ENCODE results near the gene RASSF5.

RASSF5 gene

DNA sequence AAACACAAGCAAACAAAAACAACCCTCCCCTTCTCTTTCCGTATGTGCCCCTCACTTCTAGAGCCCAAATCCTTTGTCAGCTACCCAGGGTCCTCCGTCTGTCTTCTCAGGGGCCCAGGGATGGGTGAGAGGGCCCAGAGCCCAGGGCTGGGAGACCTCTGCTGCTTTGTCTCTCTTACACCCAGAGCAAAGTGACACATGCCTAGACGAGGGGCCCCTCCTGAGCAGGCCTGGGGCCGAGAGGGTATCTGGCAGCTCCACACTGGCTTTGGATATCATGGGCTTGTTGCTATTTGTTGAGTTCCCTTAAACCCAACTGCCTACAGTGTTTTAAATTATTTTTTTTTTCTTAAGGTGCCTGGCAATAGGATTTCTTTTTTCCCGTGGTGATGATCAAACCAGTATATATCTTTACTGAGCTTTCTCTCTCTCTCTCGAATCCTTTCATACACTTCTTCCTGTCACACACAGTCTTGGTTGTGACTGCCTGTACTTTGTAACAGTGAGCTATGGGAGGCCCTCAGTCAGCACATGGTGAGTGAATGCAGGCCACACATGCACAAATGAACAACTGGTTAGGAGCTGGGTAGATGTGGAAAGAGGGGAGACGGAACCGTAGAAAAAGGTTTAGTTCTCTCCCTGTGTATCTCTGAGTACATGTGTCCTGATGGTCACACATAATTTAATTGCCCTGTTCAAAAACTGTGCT lies 14.5 kb downstream of the RASSF5 start:
- TF ChIP-seq, protein P1, sequence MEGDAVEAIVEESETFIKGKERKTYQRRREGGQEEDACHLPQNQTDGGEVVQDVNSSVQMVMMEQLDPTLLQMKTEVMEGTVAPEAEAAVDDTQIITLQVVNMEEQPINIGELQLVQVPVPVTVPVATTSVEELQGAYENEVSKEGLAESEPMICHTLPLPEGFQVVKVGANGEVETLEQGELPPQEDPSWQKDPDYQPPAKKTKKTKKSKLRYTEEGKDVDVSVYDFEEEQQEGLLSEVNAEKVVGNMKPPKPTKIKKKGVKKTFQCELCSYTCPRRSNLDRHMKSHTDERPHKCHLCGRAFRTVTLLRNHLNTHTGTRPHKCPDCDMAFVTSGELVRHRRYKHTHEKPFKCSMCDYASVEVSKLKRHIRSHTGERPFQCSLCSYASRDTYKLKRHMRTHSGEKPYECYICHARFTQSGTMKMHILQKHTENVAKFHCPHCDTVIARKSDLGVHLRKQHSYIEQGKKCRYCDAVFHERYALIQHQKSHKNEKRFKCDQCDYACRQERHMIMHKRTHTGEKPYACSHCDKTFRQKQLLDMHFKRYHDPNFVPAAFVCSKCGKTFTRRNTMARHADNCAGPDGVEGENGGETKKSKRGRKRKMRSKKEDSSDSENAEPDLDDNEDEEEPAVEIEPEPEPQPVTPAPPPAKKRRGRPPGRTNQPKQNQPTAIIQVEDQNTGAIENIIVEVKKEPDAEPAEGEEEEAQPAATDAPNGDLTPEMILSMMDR (IDR thresholded peaks at IDR 0.05; ENCODE audit: unreplicated experiment in 3 of 3): no peak
- Mint-ChIP-seq H3K27me3 (ENCODE audit: low read depth) (peaks cover 16% of the 10 kb centered on the region), H3K36me3 (ENCODE audit: low read depth) (no peaks in the 10 kb centered on the region), H3K4me3 (no peak overlapping the region), H3K27ac (peak overlapping the region; percentile 3 to 21 (median 7)), H3K4me1 (peaks cover 36% of the 10 kb centered on the region), H3K9me3 (no peaks in the 10 kb centered on the region)

DNA sequence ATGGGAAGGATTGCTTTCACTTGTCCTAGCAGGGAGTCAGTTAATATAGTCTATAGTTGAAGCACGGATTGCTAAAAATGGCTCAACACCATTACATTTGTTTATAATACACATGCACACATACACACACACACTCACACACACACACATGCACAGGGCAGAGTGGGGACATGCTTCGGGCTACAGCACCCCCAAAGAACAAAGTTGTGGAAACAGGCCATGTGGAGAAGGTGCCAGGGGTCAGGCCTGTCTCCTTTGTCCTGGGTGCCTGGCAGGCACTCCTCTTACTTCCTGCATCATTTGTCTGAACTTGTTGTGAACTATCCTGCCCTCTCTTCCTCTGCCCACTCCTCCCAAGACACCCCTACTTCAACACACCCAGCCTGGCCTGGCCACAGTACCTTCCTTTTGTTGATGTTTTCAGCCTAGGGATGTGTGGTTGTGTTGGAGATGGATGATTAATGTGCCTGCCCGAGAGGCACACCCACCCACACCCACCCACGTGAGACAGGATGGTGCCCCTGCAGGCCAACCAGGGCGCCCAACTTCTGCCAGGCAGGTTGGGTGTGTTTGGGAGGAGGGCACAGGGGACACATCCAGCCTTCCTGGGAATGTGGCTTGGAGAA lies 17.5 kb downstream of the RASSF5 start:
- H3K4me3 Mint-ChIP-seq: no peak overlapping the region
- peaks cover 34% of the 10 kb centered on the region for H3K4me1 Mint-ChIP-seq
- peaks cover 9% of the 10 kb centered on the region for H3K27me3 Mint-ChIP-seq (ENCODE audit: low read depth)
- no peaks in the 10 kb centered on the region for H3K36me3 Mint-ChIP-seq (ENCODE audit: low read depth)
- TF ChIP-seq, protein P1 (IDR thresholded peaks at IDR 0.05; ENCODE audit: unreplicated experiment in 3 of 3): no peak
- H3K27ac Mint-ChIP-seq: peak overlapping the region in 1 of 3 experiments; percentile 57
- no peaks in the 10 kb centered on the region for H3K9me3 Mint-ChIP-seq

DNA sequence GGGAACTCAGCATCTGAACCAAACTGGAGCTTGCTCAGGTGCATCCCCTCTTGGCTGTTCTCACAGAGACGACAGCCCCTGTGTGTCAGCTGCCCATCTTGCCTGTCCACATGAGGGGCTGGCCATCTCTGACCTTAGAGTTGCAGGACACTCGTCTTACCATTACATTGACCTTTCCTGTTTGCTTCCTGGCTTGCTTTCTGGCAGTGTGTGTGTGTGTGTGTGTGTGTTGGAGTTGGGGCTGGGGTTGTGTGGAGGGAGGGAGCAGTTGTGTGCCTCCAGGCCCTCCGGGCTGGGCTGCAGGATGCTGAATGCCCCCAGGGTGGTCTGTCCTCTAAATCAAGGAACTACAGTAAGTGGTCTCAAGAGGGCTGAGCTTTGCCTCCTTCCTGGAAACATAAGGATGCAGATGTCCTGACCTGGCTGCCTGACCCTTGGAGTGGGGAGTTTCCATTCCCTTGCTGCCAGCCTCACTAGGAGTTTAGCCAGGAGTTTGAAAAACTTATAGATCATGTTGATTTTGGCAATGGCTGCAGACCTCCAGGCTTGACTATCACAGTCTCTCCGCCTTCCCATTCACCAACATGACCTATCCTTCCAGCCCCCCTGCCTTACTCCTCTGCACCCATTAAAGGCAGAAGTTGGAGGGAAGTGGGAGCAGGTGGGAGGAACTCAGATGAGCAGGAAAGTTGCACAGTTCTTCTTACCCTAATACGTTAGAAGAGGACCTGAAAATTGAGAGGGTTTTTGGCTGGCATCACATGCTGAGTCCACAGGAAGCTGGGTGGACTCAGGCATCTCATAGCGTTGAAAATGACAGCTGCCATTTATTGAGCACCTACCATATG lies 19.0 kb downstream of the RASSF5 start:
- Mint-ChIP-seq H3K4me1 (peaks cover 24% of the 10 kb centered on the region), H3K27ac (peak overlapping the region in 2 of 3 experiments; percentile 54 to 55), H3K36me3 (ENCODE audit: low read depth) (no peaks in the 10 kb centered on the region), H3K27me3 (ENCODE audit: low read depth) (peaks cover 5% of the 10 kb centered on the region), H3K9me3 (no peaks in the 10 kb centered on the region), H3K4me3 (no peak overlapping the region)
- TF ChIP-seq, protein P1 (IDR thresholded peaks at IDR 0.05; ENCODE audit: unreplicated experiment in 3 of 3): no peak

DNA sequence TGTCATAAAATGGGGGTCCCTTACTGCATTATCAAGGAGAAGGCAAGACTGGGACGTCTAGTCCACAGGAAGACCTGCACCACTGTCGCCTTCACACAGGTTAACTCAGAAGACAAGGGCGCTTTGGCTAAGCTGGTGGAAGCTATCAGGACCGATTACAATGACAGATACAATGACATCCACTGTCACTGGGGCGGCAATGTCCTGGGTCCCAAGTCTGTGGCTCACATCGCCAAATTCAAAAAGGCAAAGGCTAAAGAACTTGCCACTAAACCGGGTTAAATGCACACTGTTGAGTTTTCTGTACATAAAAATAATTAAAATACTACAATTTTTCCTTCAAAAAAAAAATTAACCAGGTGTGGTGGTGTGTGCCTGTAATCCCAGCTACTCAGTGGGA lies 22.1 kb downstream of the RASSF5 start:
- Mint-ChIP-seq H3K4me1 (peaks cover 10% of the 10 kb centered on the region), H3K27me3 (ENCODE audit: low read depth) (peaks cover 15% of the 10 kb centered on the region), H3K4me3 (no peak overlapping the region), H3K27ac (no peak overlapping the region), H3K36me3 (ENCODE audit: low read depth) (no peaks in the 10 kb centered on the region), H3K9me3 (no peaks in the 10 kb centered on the region)
- TF ChIP-seq, protein P1 (IDR thresholded peaks at IDR 0.05; ENCODE audit: unreplicated experiment in 3 of 3): no peak

DNA sequence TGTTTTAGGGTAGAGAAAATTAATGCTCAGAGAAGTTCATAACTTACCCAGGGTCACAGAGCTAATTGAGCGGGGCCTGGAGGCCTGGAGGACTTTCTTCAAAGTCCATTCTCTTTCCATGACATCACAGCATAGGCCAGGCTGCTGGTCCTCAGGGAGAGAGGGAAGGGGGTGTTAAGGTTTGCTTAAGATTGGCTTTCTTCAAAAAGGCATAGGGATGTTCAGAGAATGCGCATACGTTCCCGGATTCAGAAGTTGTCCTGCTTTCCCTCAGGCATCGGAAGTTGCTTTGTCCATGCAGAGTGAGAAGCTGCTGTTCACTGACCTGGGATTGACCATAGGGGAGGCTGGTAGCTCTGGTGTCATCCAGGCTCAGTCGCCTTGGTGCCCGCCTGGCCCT lies 25.0 kb downstream of the RASSF5 start:
- H3K9me3 Mint-ChIP-seq: no peaks in the 10 kb centered on the region
- peaks cover 26% of the 10 kb centered on the region for H3K27me3 Mint-ChIP-seq (ENCODE audit: low read depth)
- TF ChIP-seq, protein P1 (IDR thresholded peaks at IDR 0.05; ENCODE audit: unreplicated experiment in 3 of 3): no peak
- H3K4me3 Mint-ChIP-seq: no peak overlapping the region
- H3K36me3 Mint-ChIP-seq (ENCODE audit: low read depth): no peaks in the 10 kb centered on the region
- H3K4me1 Mint-ChIP-seq: peaks cover 9% of the 10 kb centered on the region
- peak overlapping the region in 1 of 3 experiments; percentile 4 for H3K27ac Mint-ChIP-seq
